ENCODE results near the gene PCYT2.

The PCYT2 gene

DNA sequence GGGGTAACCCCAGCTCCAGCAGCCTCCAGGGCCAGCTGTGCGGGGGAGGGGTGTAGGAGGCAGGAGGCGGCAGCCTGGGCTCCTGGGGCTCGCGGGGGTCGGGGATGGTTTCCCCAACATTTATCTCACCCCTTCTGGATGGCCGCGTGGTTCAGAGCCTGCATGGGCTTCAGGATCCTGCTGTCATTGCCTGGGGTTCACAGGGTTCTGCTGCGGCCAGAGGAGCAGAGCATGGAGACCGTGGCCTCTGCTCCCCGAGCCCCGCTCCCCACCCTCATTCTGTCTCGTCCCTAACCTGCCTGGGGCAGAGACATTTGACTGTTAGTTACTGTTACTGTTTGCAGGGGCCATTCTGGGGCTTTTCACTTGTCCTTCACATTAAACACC is 31.0 kb upstream of the PCYT2 start:
- WGBS (ENCODE audit: insufficient coverage) = 74% methylated on average over 5 of the region's 12 CpGs
- peaks cover 0 to 25% (median 24%) of the 10 kb centered on the region in 4 experiments for H3K4me1 ChIP-seq (ENCODE audit: control extremely low read depth in 1 of 4, control insufficient read depth in 4 of 4, insufficient read depth in 4 of 4, low read length in 3 of 4)
- no peak for DNase-seq
- no peaks in the 10 kb centered on the region for H3K9me3 ChIP-seq (ENCODE audit: control extremely low read depth in 1 of 5, control insufficient read depth in 4 of 5, insufficient read depth in 2 of 5, low read depth in 1 of 5, low read length in 4 of 5)
- H3K36me3 ChIP-seq (ENCODE audit: control insufficient read depth in 4 of 4, insufficient read depth in 4 of 4, low read length in 3 of 4) = no peaks in the 10 kb centered on the region
- ChIA-PET POLR2A (no interaction called here), CTCF (no interaction called here)
- H3K27me3 ChIP-seq (replicated peaks in 2 of 5; ENCODE audit: control insufficient read depth in 4 of 5, insufficient read depth in 5 of 5, low read length in 4 of 5) = peaks cover 0 to 4% (median 0%) of the 10 kb centered on the region in 5 experiments
- no peak overlapping the region for H3K4me3 ChIP-seq (ENCODE audit: control insufficient read depth in 1 of 7, extremely low read depth in 1 of 7, insufficient read depth in 4 of 7, low read depth in 2 of 7, low read length in 6 of 7)
- H3K27ac ChIP-seq (ENCODE audit: insufficient read depth in 1 of 2, low read depth in 1 of 2, low read length in 2 of 2, poor library complexity in 1 of 2, severe bottlenecking in 2 of 2) = no peak overlapping the region

DNA sequence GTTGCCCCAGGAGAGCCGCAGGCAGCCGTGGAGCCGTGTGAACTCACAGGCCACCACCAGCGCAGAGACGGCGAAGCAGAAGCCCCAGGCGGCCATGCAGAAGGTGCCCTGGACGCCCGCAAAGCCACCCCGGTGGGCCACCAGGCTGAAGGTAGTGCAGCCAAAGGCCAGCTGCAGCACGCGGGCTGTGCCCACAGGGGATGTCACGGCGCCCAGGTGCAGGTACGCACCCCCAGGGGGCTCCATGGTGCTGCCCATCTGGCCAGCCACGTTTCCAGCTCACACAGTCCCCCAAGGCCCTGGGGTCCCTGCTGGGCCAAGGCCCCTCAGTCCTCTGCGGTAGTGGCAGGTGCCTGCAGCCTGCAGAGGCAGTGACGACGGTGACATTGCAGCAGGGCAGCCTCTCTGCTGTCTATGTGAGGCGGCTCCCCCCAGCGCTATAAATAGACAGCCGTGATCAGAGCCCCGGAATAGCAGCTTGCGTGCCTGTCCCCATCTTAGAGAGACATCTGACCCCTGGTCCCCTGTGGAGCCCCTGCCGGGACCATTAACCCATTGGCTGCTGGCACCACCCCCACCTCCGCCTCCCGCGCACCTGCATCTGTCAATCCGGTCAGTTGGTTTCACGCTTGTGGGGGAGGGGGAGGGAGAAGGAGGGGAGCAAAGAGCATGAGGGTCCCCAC is 30.4 kb upstream of the PCYT2 start:
- peaks cover 0 to 4% (median 0%) of the 10 kb centered on the region in 5 experiments for H3K27me3 ChIP-seq (replicated peaks in 2 of 5; ENCODE audit: control insufficient read depth in 4 of 5, insufficient read depth in 5 of 5, low read length in 4 of 5)
- no peak overlapping the region for H3K4me3 ChIP-seq (ENCODE audit: control insufficient read depth in 1 of 7, extremely low read depth in 1 of 7, insufficient read depth in 4 of 7, low read depth in 2 of 7, low read length in 6 of 7)
- H3K9me3 ChIP-seq (ENCODE audit: control extremely low read depth in 1 of 5, control insufficient read depth in 4 of 5, insufficient read depth in 2 of 5, low read depth in 1 of 5, low read length in 4 of 5) = no peaks in the 10 kb centered on the region
- ChIA-PET CTCF (interaction anchor here (1.3 kb wide), 1 partner anchor 80 kb away, joined by 3 read pairs; no protein-coding TSS in a partner anchor), POLR2A (no interaction called here)
- peaks cover 0 to 30% (median 29%) of the 10 kb centered on the region in 4 experiments for H3K4me1 ChIP-seq (ENCODE audit: control extremely low read depth in 1 of 4, control insufficient read depth in 4 of 4, insufficient read depth in 4 of 4, low read length in 3 of 4)
- no peak for DNase-seq
- no peaks in the 10 kb centered on the region for H3K36me3 ChIP-seq (ENCODE audit: control insufficient read depth in 4 of 4, insufficient read depth in 4 of 4, low read length in 3 of 4)
- H3K27ac ChIP-seq (ENCODE audit: insufficient read depth in 1 of 2, low read depth in 1 of 2, low read length in 2 of 2, poor library complexity in 1 of 2, severe bottlenecking in 2 of 2) = no peak overlapping the region
- 73% methylated on average over 24 of the region's 30 CpGs for WGBS (ENCODE audit: insufficient coverage)

DNA sequence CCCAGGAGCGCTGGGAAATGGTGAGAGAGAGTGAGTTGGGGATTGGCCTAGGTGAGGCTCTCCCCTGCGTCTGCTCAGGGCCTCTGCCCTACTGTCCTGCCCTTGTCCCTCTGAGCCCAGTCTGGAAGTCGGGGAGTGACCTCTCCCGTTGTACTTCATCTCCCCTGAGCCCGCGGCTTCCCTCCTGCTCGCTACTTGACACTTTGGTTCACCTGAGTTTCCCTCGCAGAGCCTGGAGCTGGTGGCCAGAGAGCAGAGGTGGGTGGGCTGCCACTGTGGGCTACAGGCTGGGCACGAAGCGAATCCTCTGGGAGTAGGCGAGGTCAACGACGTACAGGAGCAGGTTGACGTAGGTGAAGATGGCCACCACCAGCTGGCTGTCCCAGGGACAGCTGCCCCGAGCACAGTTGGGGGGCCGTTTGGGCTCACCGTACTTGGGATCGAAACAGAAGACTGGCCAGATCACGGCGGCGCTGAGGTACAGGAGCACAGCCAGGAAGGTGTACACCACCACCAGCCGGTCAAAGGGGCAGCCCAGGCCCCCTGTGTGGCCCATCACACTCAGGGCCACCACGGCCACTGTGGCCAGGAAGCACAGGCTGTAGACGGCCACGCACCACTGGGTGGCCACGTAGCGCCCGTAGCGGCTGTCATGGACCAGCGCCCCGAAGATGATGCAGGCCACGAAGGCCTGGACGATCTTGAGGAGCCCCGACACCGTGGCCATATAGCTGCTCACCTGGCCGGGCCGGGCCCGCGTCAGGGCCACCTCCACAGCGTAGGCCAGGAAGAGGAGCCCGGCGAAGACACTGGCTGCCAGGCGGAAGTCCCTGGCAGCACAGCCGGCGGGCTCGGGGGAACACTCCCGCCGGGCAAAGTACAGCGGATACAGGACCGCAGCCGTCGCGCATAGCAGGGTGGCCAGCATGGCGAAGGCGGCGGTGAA is 29.6 kb upstream of the PCYT2 start:
- Histone ChIP-seq H3K36me3 (ENCODE audit: control insufficient read depth in 4 of 4, insufficient read depth in 4 of 4, low read length in 3 of 4) (no peaks in the 10 kb centered on the region), H3K4me1 (ENCODE audit: control extremely low read depth in 1 of 4, control insufficient read depth in 4 of 4, insufficient read depth in 4 of 4, low read length in 3 of 4) (peaks cover 0 to 33% (median 32%) of the 10 kb centered on the region in 4 experiments), H3K27ac (ENCODE audit: insufficient read depth in 1 of 2, low read depth in 1 of 2, low read length in 2 of 2, poor library complexity in 1 of 2, severe bottlenecking in 2 of 2) (no peak overlapping the region), H3K4me3 (ENCODE audit: control insufficient read depth in 1 of 7, extremely low read depth in 1 of 7, insufficient read depth in 4 of 7, low read depth in 2 of 7, low read length in 6 of 7) (no peak overlapping the region), H3K27me3 (replicated peaks in 2 of 5; ENCODE audit: control insufficient read depth in 4 of 5, insufficient read depth in 5 of 5, low read length in 4 of 5) (peaks cover 0 to 4% (median 0%) of the 10 kb centered on the region in 5 experiments), H3K9me3 (ENCODE audit: control extremely low read depth in 1 of 5, control insufficient read depth in 4 of 5, insufficient read depth in 2 of 5, low read depth in 1 of 5, low read length in 4 of 5) (no peaks in the 10 kb centered on the region)
- 97% methylated on average over 50 of the region's 56 CpGs for whole genome bisulfite sequencing (ENCODE audit: insufficient coverage)
- ChIA-PET POLR2A (no interaction called here), CTCF (interaction anchor here (0.8 to 1.5 kb wide), 4 partner anchors 10 to 81 kb away, joined by 3 to 4 read pairs (median 4); no protein-coding TSS in a partner anchor)
- DNase-seq = no peak

DNA sequence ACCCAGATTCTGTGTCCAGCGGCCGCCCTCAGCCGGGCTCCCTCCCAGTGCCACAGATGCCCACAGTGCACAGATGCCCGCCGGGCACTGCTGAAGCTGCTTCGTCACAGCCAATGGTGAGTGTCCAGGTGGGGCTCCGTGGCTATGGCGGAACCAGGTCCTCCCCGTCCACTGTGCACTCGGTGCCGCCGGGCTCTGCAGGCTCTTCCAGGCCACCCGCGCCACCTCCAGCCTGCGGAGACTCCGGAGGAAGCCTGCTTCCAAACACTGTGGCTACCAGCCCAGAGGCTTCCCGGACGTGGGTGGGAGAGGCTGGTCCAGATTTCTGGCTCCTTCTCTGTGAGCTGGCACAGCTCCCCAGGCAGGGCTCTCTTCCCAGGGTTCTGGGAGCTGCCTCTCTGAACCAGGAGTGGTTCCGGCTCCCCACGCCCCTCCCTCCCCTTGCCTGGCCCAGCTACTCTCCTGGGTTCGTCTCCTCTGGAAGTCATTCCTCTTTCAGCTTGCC is 28.7 kb upstream of the PCYT2 start:
- H3K36me3 ChIP-seq (ENCODE audit: control insufficient read depth in 4 of 4, insufficient read depth in 4 of 4, low read length in 3 of 4) = peaks cover 0 to 3% (median 0%) of the 10 kb centered on the region in 4 experiments
- POLR2A ChIA-PET = no interaction called here
- 94% methylated on average over 20 of the region's 21 CpGs for WGBS (ENCODE audit: insufficient coverage)
- CTCF ChIA-PET = interaction anchor here (0.8 to 1.5 kb wide), 3 partner anchors 10 to 13 kb away, joined by 3 to 4 read pairs (median 4); no protein-coding TSS in a partner anchor
- no peaks in the 10 kb centered on the region for H3K9me3 ChIP-seq (ENCODE audit: control extremely low read depth in 1 of 5, control insufficient read depth in 4 of 5, insufficient read depth in 2 of 5, low read depth in 1 of 5, low read length in 4 of 5)
- H3K4me3 ChIP-seq (ENCODE audit: control insufficient read depth in 1 of 7, extremely low read depth in 1 of 7, insufficient read depth in 4 of 7, low read depth in 2 of 7, low read length in 6 of 7) = no peak overlapping the region
- H3K27ac ChIP-seq (ENCODE audit: insufficient read depth in 1 of 2, low read depth in 1 of 2, low read length in 2 of 2, poor library complexity in 1 of 2, severe bottlenecking in 2 of 2) = no peak overlapping the region
- H3K27me3 ChIP-seq (replicated peaks in 2 of 5; ENCODE audit: control insufficient read depth in 4 of 5, insufficient read depth in 5 of 5, low read length in 4 of 5) = peaks cover 0 to 4% (median 0%) of the 10 kb centered on the region in 5 experiments
- H3K4me1 ChIP-seq (ENCODE audit: control extremely low read depth in 1 of 4, control insufficient read depth in 4 of 4, insufficient read depth in 4 of 4, low read length in 3 of 4) = peaks cover 0 to 33% (median 32%) of the 10 kb centered on the region in 4 experiments
- no peak for DNase-seq

DNA sequence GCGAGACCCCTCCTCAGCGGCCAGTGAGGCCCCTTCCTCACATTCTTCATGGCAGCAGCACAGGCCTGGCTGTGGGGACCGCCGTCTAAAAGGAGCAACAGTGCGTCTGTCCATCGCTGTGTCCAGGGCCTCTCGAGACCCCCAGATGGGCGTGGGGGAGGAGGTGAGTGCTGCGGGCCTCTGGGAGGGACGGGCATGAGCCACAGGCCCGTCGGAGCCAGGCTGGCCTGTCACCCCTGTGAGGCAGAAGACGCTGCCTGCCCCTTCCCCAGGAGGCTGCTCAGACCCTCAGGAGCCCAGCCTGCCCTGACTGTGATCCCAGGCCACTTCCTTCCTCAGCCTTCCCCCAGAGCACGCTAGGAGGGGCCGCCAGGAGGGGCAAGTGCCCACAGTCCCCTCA is 28.0 kb upstream of the PCYT2 start:
- ChIA-PET CTCF (no interaction called here), POLR2A (no interaction called here)
- no peak overlapping the region for H3K27ac ChIP-seq (ENCODE audit: insufficient read depth in 1 of 2, low read depth in 1 of 2, low read length in 2 of 2, poor library complexity in 1 of 2, severe bottlenecking in 2 of 2)
- H3K36me3 ChIP-seq (ENCODE audit: control insufficient read depth in 4 of 4, insufficient read depth in 4 of 4, low read length in 3 of 4) = peaks cover 0 to 3% (median 0%) of the 10 kb centered on the region in 4 experiments
- no peak for DNase-seq
- 58% methylated on average over 11 of the region's 15 CpGs for WGBS (ENCODE audit: insufficient coverage)
- H3K4me3 ChIP-seq (ENCODE audit: control insufficient read depth in 1 of 7, extremely low read depth in 1 of 7, insufficient read depth in 4 of 7, low read depth in 2 of 7, low read length in 6 of 7) = peak overlapping the region in 3 of 7 experiments; percentile 19 to 28 (median 24)
- H3K27me3 ChIP-seq (replicated peaks in 2 of 5; ENCODE audit: control insufficient read depth in 4 of 5, insufficient read depth in 5 of 5, low read length in 4 of 5) = peaks cover 0 to 2% (median 0%) of the 10 kb centered on the region in 5 experiments
- no peaks in the 10 kb centered on the region for H3K9me3 ChIP-seq (ENCODE audit: control extremely low read depth in 1 of 5, control insufficient read depth in 4 of 5, insufficient read depth in 2 of 5, low read depth in 1 of 5, low read length in 4 of 5)
- peaks cover 0 to 33% (median 32%) of the 10 kb centered on the region in 4 experiments for H3K4me1 ChIP-seq (ENCODE audit: control extremely low read depth in 1 of 4, control insufficient read depth in 4 of 4, insufficient read depth in 4 of 4, low read length in 3 of 4)

DNA sequence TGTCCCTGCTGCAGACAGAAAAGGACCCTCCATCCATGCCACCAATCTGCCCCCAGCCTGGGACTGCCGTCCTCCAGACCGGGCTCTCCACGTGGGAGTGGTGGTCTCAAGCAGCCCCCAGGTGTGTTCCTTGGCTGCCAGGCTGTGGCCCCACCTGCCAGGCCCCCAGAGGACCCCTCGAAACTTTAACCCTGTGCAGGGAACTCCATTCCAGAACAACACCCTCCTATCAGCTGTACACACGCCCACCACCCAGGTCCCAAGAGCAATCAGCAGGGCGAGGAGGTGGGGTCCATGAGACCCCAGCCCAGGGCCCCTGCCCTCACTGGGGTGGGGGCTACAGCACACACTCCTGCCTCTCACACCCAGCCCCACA is 24.5 kb upstream of the PCYT2 start:
- H3K9me3 ChIP-seq (ENCODE audit: control extremely low read depth in 1 of 5, control insufficient read depth in 4 of 5, insufficient read depth in 2 of 5, low read depth in 1 of 5, low read length in 4 of 5) = no peaks in the 10 kb centered on the region
- no peak overlapping the region for H3K27ac ChIP-seq (ENCODE audit: insufficient read depth in 1 of 2, low read depth in 1 of 2, low read length in 2 of 2, poor library complexity in 1 of 2, severe bottlenecking in 2 of 2)
- no peak for DNase-seq
- no peak overlapping the region for H3K4me3 ChIP-seq (ENCODE audit: control insufficient read depth in 1 of 7, extremely low read depth in 1 of 7, insufficient read depth in 4 of 7, low read depth in 2 of 7, low read length in 6 of 7)
- H3K4me1 ChIP-seq (ENCODE audit: control extremely low read depth in 1 of 4, control insufficient read depth in 4 of 4, insufficient read depth in 4 of 4, low read length in 3 of 4) = peaks cover 0 to 44% (median 34%) of the 10 kb centered on the region in 4 experiments
- 90% methylated on average over 3 of the region's 6 CpGs for WGBS (ENCODE audit: insufficient coverage)
- CTCF ChIA-PET = interaction anchor here (0.9 kb wide), 1 partner anchor 102 kb away, joined by 3 read pairs; the partner anchor contains the start of gene DCXR
- peaks cover 0 to 2% (median 0%) of the 10 kb centered on the region in 5 experiments for H3K27me3 ChIP-seq (replicated peaks in 2 of 5; ENCODE audit: control insufficient read depth in 4 of 5, insufficient read depth in 5 of 5, low read length in 4 of 5)
- H3K36me3 ChIP-seq (ENCODE audit: control insufficient read depth in 4 of 4, insufficient read depth in 4 of 4, low read length in 3 of 4) = peaks cover 0 to 3% (median 0%) of the 10 kb centered on the region in 4 experiments
- POLR2A ChIA-PET = no interaction called here
